H1 (cell line): ENCODE results near the gene GK2. TPM values are rescaled to one million over a fixed set of nuclear protein-coding genes. Genes with fewer than 3 reads are reported as not detected.

Experiments used
- CTBP2 ChIP-seq: IDR thresholded peaks from 2 replicates; pipeline ENCODE4 v1.7.0; 2011; ENCODE audit warnings: borderline replicate concordance, mild to moderate bottlenecking, moderate library complexity, mixed read lengths, low read length; ENCODE audit not compliant: insufficient read depth, insufficient read length
- FOSL1 ChIP-seq: IDR thresholded peaks from 2 replicates; pipeline ENCODE4 v1.6.1; 2011; ENCODE audit warnings: mild to moderate bottlenecking, low read depth, low read length, moderate library complexity; ENCODE audit not compliant: insufficient read depth
- JUND ChIP-seq: IDR thresholded peaks from 2 replicates; pipeline ENCODE4 v1.6.1; 2011; ENCODE audit warnings: mild to moderate bottlenecking, improper control_type of control experiment, low read length
- KDM5A ChIP-seq: fragments of 200-600 bp; IDR thresholded peaks from 2 replicates; pipeline ENCODE4 v1.7.1; 2012; ENCODE audit warnings: mild to moderate bottlenecking, low read length, inconsistent platforms, mixed read lengths
- POLR2AphosphoS5 ChIP-seq: IDR thresholded peaks from 2 replicates; pipeline ENCODE4 v1.6.1; 2011; ENCODE audit warnings: low read depth, low read length
- polyA plus RNA-seq, 7 experiments: library from polyadenylated mRNA; depleted of rRNA in 3 of 7; stranded (reverse) in 5 of 7; unstranded in 2 of 7; fragments of >200 nt in 5 of 7; fragments of 200-250 nt in 2 of 7; gene quantifications; 1 replicate in 5 of 7; 2 replicates in 1 of 7; 4 replicates in 1 of 7; pipeline versions ENCODE4 v1.2.1 to v1.2.3, GENCODE V29; 2011 to 2013; ENCODE audit warnings: missing spikeins in 2 of 7, mixed read lengths in 2 of 7
- total RNA-seq: library from RNA; stranded (reverse); fragmentation: NEBNext Ultra II Directional; extraction: Animal tissue kit (Norgen Biotek cat#: 25700); gene quantifications from 2 replicates; pipeline ENCODE4 v1.2.1, GENCODE V29; 2021

Gene GK2
- total and polyA plus RNA-seq, 2 of the 8 experiments (the other 6 are each of a cell fraction or from before 2014, with no cell fraction given), result not detected

DNA sequence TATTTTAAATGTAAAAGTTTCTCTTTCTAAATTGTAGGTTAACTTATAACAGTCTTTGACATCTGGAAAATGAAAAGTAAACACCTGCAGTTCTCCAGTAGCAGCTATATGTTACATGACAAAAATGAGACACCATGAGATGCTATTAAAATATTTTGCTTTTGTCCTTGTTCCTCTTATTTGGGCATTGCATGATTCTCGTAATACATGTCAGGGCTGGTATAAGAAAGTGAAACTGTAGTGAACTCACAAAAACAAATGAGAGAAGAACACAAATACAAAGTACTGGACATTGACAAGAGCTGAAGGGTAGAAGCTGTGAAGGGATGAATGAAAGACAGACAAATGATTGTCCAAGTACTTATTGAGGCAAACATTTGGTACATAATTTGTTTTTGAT lies 9.0 kb downstream of the GK2 start (continued):
- TF ChIP-seq FOSL1, result no peak
- TF ChIP-seq CTBP2, result no peak
- TF ChIP-seq JUND, result no peak
- TF ChIP-seq POLR2AphosphoS5, result no peak
- TF ChIP-seq KDM5A, result no peak
